NCI-H524 (cell line): Measurements from ENCODE around the gene NTM.
A peak's percentile ranks its signal among the peaks of the same experiment; 100 is the strongest.
"Not testable (repeated sequence)": the region's sequence is repeated elsewhere in the genome, so short reads cannot be mapped to it uniquely, and the experiment has no call there.

Experiments used
- DNase-seq, 2 experiments: peaks; one replicate each; lab custom pipeline; 2025; lab: John Stamatoyannopoulos, UW

Gene NTM

DNA sequence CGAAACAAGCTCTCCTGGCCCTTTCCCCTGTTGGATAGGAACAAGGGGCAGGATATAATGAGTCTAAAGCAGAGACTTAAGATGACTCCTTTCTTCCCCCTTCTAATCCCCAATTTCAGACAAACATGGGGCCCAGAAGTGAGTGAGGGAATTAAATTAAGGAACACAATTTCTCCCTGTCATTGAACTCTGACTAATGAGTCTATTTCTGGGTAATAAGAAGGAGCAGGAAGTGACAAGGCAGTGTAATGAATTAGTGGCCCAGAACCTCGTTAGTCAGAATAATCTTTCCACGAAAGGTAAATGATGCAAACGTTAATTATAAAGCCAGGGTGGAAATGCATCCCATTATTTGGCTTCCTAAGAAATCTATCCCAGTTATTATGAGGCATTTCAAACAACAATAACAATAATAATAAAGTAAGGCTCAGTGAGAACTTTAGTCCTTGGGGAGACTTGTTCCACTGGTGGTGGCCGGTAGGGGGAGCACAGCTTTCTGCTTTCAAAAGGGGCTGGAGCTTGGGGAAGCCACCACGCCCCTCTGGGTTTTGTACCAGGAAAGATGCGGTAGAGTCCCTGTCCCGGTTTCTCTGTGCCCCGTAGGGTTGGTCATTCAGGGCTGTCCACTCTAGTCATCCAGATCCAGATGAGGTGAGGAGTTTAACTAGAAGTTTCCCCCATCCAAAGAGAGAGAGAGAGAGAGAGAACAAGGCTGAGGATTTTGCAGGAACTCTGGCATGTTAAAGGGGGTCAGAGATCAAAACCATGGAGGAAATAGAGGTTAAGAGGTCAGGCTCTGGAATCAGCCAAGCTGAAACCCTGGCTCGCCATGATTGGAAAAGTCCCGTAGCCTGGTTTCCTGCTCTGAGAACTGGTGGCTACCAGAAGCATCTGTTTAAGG, 298.3 kb downstream of the NTM start:
- DNase-seq: peak in 1 of 2 experiments; percentile 44

DNA sequence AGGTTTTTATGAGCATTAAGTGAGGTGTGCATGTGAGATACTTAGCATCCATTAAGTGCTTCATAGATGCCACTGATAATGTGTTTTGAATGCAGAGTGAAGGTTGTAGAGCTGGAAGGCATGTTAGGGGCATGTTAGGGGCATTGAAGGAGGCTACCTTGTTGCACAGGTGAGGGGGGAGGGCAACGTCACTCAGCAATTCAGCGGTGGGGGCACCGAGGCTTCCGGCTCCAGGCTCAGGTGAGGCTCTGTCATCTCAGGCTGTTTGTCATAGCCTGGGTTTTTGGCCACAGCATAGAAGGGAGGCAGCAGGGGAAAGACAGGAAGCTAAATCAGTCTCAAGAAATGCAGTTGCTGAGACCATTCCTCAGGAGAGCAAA, 299.0 kb downstream of the NTM start:
- DNase-seq: peak in 1 of 2 experiments; percentile 10

DNA sequence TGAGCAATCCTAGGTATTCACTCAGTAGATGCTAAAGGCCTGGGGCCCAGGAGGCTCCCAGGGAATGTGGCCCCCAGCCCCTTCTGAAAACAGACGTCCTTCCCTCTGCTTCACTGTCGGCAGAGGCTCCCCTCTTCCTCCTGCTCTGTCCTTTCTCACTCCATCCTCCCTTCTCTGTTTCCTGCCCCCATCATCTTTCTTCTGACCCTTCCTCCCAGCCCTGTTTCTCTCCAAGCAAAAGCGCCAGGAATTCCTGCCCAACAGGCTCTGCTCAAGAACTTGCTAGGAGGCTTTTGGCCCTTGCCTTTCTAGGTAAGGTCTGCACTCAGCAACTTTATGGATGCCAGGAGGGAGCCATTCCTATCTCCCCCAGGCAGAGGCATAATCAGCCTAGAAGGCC, 300.5 kb downstream of the NTM start:
- DNase-seq: no peak

DNA sequence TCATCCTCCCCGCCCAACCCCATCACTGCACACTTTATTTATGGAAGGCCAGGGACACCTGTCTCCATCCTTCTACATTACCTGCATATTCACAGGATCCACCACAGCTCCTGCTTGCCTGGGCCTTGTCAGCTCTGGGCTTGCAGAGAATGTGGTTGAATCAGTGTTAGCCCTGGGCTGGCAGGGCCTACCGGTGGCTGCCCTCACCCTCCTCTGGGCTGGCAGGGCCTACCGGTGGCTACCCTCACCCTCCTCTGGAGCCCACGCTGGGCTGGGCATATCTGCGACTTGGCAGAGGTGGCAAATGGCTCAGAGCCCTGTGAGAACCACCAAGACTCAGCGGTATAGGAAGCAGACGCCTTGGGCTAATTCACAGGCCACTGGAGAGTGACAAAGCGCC, 300.9 kb downstream of the NTM start:
- no peak for DNase-seq

DNA sequence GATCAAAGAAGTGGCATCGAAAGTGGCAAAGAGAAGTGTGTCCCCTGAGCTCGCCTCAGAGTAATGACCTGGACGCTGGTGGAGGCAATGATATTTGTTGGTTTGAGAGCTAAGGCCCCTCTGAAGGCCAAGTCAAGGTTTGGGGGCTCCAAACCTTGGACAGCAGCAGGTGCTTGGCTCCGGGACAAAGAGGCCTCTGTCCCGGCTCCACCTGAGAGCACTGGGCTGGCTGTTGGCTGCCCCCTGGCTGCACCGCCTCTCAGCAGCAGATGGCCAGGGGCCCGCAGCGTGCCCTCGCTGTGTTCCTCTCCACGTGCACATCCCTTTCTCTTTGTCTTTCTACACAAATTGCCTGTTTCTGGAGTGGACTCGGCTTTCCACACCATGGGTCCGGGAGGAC, 301.3 kb downstream of the NTM start:
- DNase-seq: peak in 1 of 2 experiments; percentile 49

DNA sequence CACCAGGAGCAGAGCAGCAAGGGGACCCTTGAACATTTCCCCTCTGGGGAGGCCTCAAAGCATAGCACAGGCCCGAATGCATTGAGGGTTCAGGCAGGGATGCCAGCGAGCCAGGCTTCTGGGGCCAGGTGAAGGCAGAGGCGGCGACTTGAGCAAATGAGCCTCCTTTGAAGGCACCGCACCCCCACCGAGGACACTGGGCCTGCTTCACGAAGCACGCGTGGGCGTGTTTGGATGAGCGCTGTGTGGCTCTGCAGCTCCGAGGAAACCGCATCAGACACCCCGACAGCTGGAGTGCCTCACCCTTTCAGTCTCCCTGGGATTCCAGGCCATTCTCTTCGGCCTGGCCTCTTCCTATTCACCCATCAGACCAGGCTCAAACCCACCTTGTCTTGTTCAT, 301.8 kb downstream of the NTM start:
- no peak for DNase-seq

DNA sequence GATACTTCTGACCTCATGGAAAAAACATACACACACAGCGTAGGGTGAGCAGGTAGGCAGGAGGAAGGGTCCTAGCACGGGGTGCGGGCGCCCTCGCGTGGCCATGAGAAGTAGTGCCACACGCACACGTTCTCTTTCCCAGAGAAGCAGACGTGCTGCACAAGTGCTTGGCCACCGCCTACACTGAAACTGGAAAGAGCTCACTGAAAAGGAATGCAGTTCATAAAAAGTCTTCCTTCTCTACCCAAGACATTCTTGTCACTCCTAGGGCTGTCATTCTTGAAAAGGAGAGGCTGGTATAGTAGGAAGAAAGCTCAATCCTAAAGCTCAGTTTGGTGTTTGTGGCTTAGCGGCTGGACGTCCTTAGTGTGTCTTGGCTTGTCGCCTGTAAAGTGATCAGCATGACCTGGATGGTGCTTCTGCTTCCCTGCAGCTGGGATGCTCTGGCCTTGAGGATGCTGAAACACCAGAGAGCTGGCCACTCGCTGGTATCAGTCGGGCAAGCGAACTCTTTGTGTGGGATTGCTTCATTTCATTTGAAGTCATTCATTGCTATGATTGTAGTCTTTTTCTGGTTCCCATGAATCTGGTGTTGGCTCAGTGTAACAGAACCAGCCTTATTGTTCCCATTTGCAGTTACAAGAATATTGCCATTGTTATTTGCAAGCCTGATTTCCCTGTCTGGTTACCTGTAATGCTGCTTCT, 303.8 kb downstream of the NTM start:
- DNase-seq: peak; percentile 7 to 56

DNA sequence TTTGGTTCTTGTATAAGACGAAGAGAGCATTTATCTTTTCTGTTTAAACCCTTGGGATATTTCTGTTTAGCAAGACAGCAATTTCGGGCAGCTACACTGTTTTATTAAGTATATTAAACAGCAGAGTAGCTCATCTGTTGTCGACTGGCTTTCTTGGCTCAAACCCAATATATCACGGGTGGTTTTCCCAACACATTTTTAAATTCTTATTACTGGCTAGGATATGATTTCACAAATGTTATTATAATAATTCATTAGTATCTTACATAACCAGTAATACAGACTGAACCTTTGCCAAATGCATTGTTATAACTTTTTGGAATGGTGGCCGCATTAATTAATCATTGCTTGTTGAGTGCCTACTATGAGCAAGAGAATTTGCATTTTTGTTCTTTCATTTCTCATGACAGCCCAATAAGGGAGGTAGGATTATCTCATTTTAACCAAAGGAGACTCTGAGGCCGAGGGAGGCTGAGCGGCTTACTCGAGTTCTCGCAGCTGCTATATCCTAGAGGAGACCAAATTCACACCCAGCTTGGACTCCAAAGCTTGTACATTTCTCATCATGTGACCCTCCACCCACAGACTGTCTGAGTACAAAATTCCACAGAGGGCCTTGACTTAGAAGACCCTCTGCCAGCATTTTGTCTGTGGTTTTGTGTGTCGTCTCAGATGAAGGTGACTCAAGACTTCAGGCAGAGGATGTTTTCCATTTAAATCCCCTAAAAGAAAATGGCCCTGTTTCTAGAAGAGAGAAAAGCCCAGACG, 304.9 kb downstream of the NTM start:
- DNase-seq: no peak

DNA sequence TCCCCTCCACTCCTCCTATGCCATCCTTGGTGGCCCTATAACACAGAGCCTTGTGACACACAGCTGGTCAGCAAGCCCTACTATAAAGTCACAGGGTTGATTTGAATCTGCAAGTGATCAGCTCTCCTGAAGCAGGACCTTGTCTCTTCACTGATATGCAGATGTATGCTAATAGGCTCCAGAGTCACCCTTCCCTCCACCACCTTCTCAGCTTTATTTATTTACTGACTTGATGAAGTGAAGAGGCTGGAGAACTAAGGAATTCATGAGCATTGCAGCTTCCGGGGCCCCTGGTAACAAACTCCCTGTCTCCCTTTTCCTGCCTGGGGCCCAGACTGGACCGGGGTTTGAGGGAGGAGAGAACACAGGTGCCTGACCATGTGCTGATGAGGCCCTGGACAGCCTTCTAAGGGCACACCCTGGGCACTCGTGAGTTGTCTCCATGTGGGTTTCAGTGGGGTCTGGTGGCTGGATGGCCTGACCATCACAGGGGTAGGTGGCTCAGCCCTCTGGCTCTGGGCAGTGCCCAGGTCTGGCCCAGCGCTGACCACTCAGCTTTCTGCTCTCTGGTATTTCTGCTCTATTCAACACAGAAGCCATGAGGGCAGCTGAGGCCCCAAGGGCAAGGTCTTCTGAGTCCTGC, 307.5 kb downstream of the NTM start:
- no peak for DNase-seq

DNA sequence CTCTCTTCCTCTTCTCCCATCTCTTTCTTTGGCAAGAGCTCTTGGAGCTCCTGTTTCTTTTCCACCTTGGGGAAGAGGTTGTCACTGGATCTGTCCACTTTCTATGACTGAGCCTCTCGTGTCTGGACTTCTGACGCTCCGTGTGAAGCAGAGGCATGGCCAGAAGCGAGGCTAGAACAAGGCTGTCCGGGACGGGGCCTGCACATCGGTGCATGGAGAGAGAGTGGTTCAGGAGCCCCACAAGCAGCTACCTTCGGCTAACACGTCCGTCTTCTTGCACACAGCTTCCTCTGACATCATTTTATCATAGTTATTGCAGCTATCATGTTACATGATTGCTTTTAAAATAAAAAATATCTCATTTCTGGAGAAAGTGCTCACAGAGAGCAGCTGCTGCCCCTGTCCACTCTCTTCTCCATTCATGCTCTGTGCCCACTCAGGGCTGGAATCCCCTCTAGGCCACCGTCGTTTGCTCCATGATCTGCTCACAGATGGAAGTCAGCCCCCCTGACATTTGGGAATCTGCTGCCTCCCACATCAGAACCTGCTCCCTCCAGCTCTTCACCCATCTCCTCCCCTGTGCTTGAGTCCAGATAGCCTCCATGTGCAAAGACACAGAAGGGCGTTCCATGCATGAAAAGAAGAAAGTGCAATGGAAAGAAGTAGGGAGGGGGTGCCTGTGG, 308.4 kb downstream of the NTM start:
- DNase-seq: no peak

DNA sequence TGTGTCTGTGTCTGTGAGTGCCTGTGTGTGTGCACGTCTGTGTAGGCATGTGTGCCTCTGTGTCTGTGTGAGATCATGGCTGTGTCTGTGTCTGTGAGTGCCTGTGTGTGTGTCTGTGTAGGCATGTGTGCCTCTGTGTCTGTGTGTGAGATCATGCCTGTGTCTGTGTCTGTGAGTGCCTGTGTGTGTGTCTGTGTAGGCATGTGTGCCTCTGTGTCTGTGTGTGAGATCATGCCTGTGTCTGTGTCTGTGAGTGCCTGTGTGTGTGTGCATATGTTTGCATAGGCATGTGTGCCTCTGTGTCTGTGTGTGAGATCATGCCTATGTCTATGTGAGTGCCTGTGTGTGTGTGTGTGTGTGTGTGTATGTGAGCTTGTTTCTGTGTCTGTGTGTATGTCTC, 310.0 kb downstream of the NTM start:
- not testable (repeated sequence) for DNase-seq

DNA sequence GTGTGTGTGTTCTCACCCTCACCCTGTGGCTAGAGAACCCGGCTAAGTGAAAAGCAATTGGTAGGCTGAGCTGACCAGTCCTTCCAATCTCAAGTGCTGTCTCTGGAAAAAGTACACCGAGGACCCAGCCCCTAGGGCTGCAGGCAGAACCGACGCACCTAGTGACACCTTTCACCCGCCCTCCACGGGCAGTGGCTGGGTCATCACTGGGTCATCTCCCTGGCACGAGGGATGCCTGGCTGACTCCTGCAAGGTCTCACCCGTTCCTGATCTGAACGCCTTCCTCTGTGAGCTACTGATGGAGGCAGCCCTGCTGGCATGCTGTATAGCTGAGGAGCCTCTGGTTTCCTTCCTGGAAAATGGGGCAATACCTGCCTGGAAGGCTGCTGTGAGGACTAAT, 311.5 kb downstream of the NTM start:
- DNase-seq: no peak

DNA sequence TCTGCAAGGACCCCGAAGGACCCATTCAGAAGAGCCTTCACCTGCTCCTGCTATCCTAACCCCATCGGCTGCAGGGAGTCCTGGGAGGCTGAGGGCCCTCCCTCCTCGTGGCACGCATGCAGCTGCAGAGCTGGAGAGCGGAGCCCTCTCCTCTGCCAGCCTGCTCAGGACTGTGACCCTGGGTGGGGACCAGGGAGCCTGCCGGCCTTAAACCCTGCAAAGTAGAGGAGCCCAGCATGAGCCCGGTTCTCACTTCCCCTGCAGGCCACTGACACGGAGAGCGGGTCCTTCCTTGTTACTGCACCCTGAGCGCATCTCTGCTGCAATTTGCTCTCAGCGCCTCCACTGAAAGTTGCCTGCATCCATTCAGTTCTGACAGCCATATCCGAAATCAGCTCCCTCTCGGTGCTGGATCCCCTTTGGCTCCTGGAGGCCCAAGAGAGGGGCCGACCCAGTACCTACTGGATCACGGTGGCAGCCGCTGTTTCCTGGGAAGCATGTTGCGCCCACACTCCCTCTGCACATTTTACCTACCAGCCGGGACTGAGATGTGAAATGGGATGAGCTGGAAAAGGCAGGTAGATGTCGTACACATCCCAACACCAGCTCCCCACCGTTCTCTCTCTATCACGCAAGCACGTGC, 312.1 kb downstream of the NTM start:
- DNase-seq: no peak

DNA sequence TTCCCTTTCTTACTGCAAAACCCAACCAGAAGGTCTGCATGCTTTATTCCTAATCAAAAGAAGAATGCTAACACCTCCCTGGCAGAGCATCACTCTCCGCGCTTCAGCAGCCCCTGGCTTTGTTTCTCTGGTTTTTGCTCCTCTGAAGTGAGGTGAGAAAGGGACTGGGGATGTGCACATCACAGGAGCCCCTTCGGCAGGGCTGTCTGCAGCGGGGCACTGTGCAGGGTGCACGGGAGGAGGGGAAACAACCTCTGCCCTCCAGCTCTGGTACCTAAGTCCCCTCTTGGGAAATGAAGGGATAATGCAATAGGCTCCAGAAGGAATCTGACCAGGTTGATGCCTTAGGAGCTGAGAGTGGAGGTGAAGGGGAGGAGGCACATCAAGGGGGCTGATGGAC, 312.7 kb downstream of the NTM start:
- no peak for DNase-seq

DNA sequence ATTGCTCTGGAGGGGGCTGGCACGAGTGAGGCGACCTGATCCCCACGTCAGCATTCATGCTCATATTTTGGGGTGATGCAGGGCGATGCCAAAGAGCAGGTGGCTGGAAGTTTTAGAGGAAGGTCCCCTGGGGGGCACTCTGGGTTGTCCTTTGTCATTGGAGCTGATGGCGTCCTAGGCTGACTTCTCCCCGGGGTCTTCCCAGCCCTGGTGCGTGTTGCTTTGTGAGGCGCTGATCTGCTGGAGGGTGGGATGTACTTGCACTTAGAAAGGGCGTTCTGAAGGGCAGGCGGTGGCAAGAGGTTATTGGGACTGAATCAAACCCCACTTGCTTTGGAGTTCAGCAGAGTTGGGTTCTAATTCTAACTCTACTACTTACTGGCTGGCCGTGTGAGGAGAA, 313.3 kb downstream of the NTM start:
- no peak for DNase-seq

DNA sequence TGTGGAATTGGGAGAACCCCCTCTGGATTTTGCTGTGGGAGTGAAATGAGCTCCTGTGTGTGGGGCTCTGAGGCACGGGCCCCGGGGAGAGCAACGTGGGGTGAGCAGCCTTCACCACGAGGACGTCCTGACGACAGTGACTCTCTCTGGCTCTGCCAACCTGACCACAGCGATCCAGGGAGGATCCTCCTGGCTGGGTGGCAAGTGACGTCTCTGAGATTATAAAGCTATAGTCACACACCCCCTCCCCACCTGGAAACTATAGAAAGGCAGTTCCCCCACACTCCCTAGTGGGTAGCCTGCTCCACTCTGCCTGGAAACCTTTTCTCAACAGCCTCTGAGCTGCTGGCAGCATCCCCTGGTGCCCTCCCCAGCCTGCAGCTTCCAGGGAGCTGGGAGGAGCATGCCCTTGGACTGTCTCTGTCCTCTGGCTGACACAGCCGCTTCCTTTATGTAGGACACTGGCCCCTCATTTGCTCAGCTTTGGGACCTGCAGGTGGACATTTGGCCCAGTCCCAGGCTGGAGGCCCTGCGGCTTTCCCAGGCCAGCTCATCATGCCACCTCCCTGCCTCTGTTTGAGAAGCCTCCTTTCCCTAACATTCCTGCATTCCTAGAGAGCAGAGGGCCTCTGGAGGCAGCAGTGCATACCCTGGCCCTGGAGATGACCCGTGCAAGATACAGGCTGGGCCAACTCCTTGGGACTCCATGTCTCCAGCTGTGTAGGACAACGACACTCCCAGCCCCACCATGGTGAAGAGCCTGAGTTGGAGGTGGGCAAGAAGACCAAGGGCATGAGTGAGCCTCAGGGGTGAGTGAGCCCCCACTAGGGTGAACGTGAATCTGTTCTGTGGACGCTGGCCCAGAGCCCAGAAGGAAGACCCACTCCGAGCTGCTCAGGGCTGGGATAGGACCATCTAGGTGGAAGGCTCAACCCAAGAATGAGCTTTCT, 314.0 kb downstream of the NTM start:
- no peak for DNase-seq

DNA sequence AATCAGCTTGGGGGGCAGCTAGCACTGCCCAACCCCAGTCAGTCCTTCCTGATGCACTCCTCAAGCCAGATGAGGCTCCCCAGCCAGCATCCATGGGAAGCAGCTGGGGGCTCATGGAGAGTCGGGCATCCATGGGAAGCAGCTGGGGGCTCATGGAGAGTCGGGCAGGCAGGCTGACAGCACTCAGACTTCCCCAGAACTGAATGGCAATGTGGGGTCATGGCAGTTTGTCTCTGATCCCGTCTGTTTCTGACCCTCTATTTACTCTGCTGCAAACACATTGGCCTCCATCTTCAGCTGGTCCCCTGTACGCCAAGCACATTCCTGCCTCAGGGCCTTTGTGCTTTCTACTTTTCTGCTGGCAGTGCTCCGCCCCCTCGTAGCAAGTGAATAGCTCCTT, 314.8 kb downstream of the NTM start:
- DNase-seq: no peak

DNA sequence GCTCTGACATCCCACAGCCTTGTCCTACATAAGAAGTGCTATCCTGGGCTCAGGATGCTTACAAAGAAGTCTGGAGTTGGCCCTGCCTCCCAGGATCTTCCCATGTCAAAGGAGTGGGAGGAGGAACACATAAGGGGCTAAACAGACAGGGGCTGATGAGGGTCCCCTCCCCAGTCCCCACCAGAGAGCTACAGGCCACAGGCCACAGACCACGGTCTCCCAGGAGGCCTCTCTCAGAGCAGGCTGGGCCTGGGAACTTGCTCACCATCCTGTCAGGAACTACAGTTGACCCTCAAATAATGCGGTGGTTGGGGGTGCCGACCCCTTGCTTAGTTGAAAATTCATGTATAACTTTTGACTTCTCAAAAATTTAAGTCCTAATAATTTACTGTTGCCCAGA, 315.5 kb downstream of the NTM start:
- DNase-seq: no peak

DNA sequence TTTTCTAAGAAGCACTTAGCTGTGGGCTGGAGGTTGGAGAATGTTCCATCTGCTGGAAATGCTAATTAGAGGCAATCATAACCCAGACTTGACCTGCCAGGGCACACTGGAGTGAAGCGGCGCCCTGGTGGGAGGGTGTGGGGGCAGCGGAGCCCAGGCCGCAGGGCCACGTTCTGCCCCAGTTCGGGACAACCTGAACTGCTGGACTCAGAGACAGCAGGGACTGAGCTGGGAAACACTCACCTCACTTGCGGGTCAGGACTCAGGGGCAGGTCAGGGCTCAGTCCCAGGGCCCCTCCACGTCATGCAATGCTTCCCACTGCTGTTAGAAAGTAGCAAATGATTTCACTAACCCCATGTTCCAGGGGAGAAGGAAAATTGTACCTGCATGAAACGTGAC, 316.4 kb downstream of the NTM start:
- no peak for DNase-seq
